GM19240 (cell line): ENCODE results near the gene ANGEL1.

Experiments used
- DNase-seq: peaks from one replicate; pipeline ENCODE4 v3.0.0; 2011; ENCODE audit warnings: low spot score; ENCODE audit not compliant: insufficient read length

Gene ANGEL1

GRCh38 chr14:76780058-76780345, 32.7 kb downstream of the ANGEL1 start:
- no peak for DNase-seq

GRCh38 chr14:76779221-76780057, 33.2 kb downstream of the ANGEL1 start:
- DNase-seq = no peak

GRCh38 chr14:76778546-76779215, 34.0 kb downstream of the ANGEL1 start:
- DNase-seq = no peak

- DNase-seq = no peak
Observed at GRCh38 chr14:76777721-76778120, 35.0 kb downstream of the ANGEL1 start.

- DNase-seq = no peak
Observed at GRCh38 chr14:76776428-76777251, 36.0 kb downstream of the ANGEL1 start.

GRCh38 chr14:76775695-76776427, 36.8 kb downstream of the ANGEL1 start:
- DNase-seq = no peak

- DNase-seq = no peak
Observed at GRCh38 chr14:76774821-76775694, 37.6 kb downstream of the ANGEL1 start.

- no peak for DNase-seq
Observed at GRCh38 chr14:76773956-76774820, 38.5 kb downstream of the ANGEL1 start.

- DNase-seq = no peak
Observed at GRCh38 chr14:76773188-76773885, 39.3 kb downstream of the ANGEL1 start.

GRCh38 chr14:76772300-76773187, 40.1 kb downstream of the ANGEL1 start:
- DNase-seq = no peak

- DNase-seq = no peak
Observed at GRCh38 chr14:76771437-76771980, 41.2 kb downstream of the ANGEL1 start.

GRCh38 chr14:76770521-76771436, 41.9 kb downstream of the ANGEL1 start:
- no peak for DNase-seq

- DNase-seq = no peak
Observed at GRCh38 chr14:76769636-76770292, 42.9 kb downstream of the ANGEL1 start.

GRCh38 chr14:76768671-76769500, 43.8 kb downstream of the ANGEL1 start:
- DNase-seq = no peak
